Chondrocyte (in vitro differentiated cells): Measurements from ENCODE around the gene MYO1D. TPM values are rescaled to one million over a fixed set of nuclear protein-coding genes. Genes with fewer than 3 reads are reported as not detected.

ENCODE experiments used
- DNase-seq: peaks from one replicate; pipeline ENCODE4 v3.0.0; 2021; ENCODE audit warnings: mixed read lengths, low spot score
- H3K27ac Mint-ChIP-seq: one replicate; pipeline ENCODE4 v1.8.0; 2021; ENCODE audit warnings: mild to moderate bottlenecking, moderate library complexity, mixed read lengths; ENCODE audit not compliant: unreplicated experiment
- H3K27me3 Mint-ChIP-seq: 2 replicates; pipeline ENCODE4 v1.8.0; 2021; ENCODE audit warnings: low read depth, mixed read lengths
- H3K36me3 Mint-ChIP-seq: 2 replicates; pipeline ENCODE4 v1.8.0; 2021; ENCODE audit warnings: low read depth, mixed read lengths
- H3K4me1 Mint-ChIP-seq: 2 replicates; pipeline ENCODE4 v1.8.0; 2021; ENCODE audit warnings: low read depth, mild to moderate bottlenecking, mixed read lengths
- H3K4me3 Mint-ChIP-seq: one replicate; pipeline ENCODE4 v1.8.0; 2021; ENCODE audit warnings: mild to moderate bottlenecking, moderate library complexity, mixed read lengths; ENCODE audit not compliant: unreplicated experiment
- H3K9me3 Mint-ChIP-seq: 2 replicates; pipeline ENCODE4 v1.8.0; 2021; ENCODE audit warnings: low read depth, mixed read lengths
- CTCF ChIP-seq: fragments of 200-600 bp; sonication (generic); IDR thresholded peaks from 2 replicates; pipeline ENCODE4 v1.5.0; 2021; ENCODE audit warnings: antibody characterized with exemption, mild to moderate bottlenecking, moderate library complexity
- total RNA-seq: library from RNA; stranded (reverse); gene quantifications from 3 replicates; pipeline ENCODE4 v1.2.1, GENCODE V29; 2021

MYO1D gene
- total RNA-seq, 1 donor from 2014 or later, result 107 TPM

- TF ChIP-seq CTCF, result no peak
- no peak for DNase-seq
- Mint-ChIP-seq H3K4me1 (peaks cover 44% of the 10 kb centered on the region), H3K9me3 (peaks cover 2% of the 10 kb centered on the region), H3K27ac (no peak overlapping the region), H3K4me3 (no peak overlapping the region), H3K36me3 (peaks cover 2% of the 10 kb centered on the region), H3K27me3 (no peaks in the 10 kb centered on the region)
Measured at GRCh38 chr17:32795339-32795979, 81.5 kb downstream of the MYO1D start.

- Mint-ChIP-seq H3K9me3 (peaks cover 2% of the 10 kb centered on the region), H3K27ac (no peak overlapping the region), H3K4me1 (peaks cover 38% of the 10 kb centered on the region), H3K27me3 (no peaks in the 10 kb centered on the region), H3K4me3 (no peak overlapping the region), H3K36me3 (peaks cover 2% of the 10 kb centered on the region)
- no peak for DNase-seq
- no peak for TF ChIP-seq CTCF
Measured at GRCh38 chr17:32794533-32795246, 82.2 kb downstream of the MYO1D start.

GRCh38 chr17:32793841-32794240 lies 83.1 kb downstream of the MYO1D start:
- Mint-ChIP-seq H3K9me3 (peaks cover 4% of the 10 kb centered on the region), H3K4me3 (no peak overlapping the region), H3K27ac (no peak overlapping the region), H3K4me1 (peaks cover 29% of the 10 kb centered on the region), H3K36me3 (peaks cover 4% of the 10 kb centered on the region), H3K27me3 (no peaks in the 10 kb centered on the region)
- no peak for DNase-seq
- no peak for TF ChIP-seq CTCF

GRCh38 chr17:32792207-32792606 lies 84.7 kb downstream of the MYO1D start:
- Mint-ChIP-seq H3K9me3 (peaks cover 7% of the 10 kb centered on the region), H3K36me3 (peaks cover 5% of the 10 kb centered on the region), H3K4me1 (peaks cover 15% of the 10 kb centered on the region), H3K4me3 (no peak overlapping the region), H3K27me3 (no peaks in the 10 kb centered on the region), H3K27ac (no peak overlapping the region)
- no peak for TF ChIP-seq CTCF
- DNase-seq, result no peak

- H3K27me3 Mint-ChIP-seq, result no peaks in the 10 kb centered on the region
- peaks cover 3% of the 10 kb centered on the region for H3K4me1 Mint-ChIP-seq
- peaks cover 7% of the 10 kb centered on the region for H3K9me3 Mint-ChIP-seq
- no peak overlapping the region for H3K4me3 Mint-ChIP-seq
- TF ChIP-seq CTCF, result no peak
- no peak for DNase-seq
- peaks cover 3% of the 10 kb centered on the region for H3K36me3 Mint-ChIP-seq
- no peak overlapping the region for H3K27ac Mint-ChIP-seq
Measured at GRCh38 chr17:32786169-32786568, 90.8 kb downstream of the MYO1D start.
